Activated naive CD8-positive, alpha-beta T cell treated with anti-CD3 and anti-CD28 coated beads, Interleukin-2, amount 10 ng/mL, durations not matched to agents 7 days and 5 days (primary cell): ENCODE results near the gene ST8SIA5. TPM values are rescaled to one million over a fixed set of nuclear protein-coding genes. Genes with fewer than 3 reads are reported as not detected.
A peak's percentile ranks its signal among the peaks of the same experiment; 100 is the strongest.

Experiments used
- ATAC-seq: fragments of 150-1000 bp; cut with Tn5 transposase; one replicate; pipeline ENCODE4 v1.10.0; 2021; ENCODE audit warnings: low read depth, moderate library complexity
- POLR2A ChIA-PET: fragments of 350-600 bp; sonication (Branson Sonifier 250); formaldehyde crosslinking; loops from one replicate; lab custom pipeline; 2021; ENCODE audit warnings: antibody characterized with exemption; lab: Charles Lee
- DNase-seq: peaks from one replicate; pipeline ENCODE4 v3.0.0; 2021
- H3K27ac Mint-ChIP-seq: one replicate; pipeline ENCODE4 v1.8.0; 2022; ENCODE audit warnings: mild to moderate bottlenecking, mixed read lengths
- H3K27me3 Mint-ChIP-seq: one replicate; pipeline ENCODE4 v1.8.0; 2022; ENCODE audit warnings: mild to moderate bottlenecking, moderate library complexity, mixed read lengths
- H3K36me3 Mint-ChIP-seq: one replicate; pipeline ENCODE4 v1.8.0; 2021; ENCODE audit warnings: mild to moderate bottlenecking, mixed read lengths
- H3K4me1 Mint-ChIP-seq: one replicate; pipeline ENCODE4 v1.8.0; 2021; ENCODE audit warnings: mixed read lengths
- H3K4me3 Mint-ChIP-seq: one replicate; pipeline ENCODE4 v1.8.0; 2022; ENCODE audit warnings: mild to moderate bottlenecking, moderate library complexity, mixed read lengths
- H3K9me3 Mint-ChIP-seq: one replicate; pipeline ENCODE4 v1.8.0; 2021; ENCODE audit warnings: mixed read lengths
- total RNA-seq, 2 experiments: library from RNA; stranded (reverse); gene quantifications; one replicate each; pipeline ENCODE4 v1.2.3, GENCODE V29; 2021

ST8SIA5 gene
- total RNA-seq, 2 experiments from 2014 or later, result not detected

- no peaks in the 10 kb centered on the region for H3K9me3 Mint-ChIP-seq
- H3K4me3 Mint-ChIP-seq, result no peak overlapping the region
- H3K4me1 Mint-ChIP-seq, result peaks cover 6% of the 10 kb centered on the region
- no peaks in the 10 kb centered on the region for H3K36me3 Mint-ChIP-seq
- H3K27ac Mint-ChIP-seq, result no peak overlapping the region
- no peak for ATAC-seq
- no peak for DNase-seq
- H3K27me3 Mint-ChIP-seq, result peaks cover 16% of the 10 kb centered on the region
- POLR2A ChIA-PET, result no interaction called here
Observed at GRCh38 chr18:46668135-46668534, 88.7 kb downstream of the ST8SIA5 start.

GRCh38 chr18:46663539-46663938 lies 93.3 kb downstream of the ST8SIA5 start:
- ATAC-seq, result no peak
- H3K36me3 Mint-ChIP-seq, result no peaks in the 10 kb centered on the region
- H3K4me1 Mint-ChIP-seq, result no peaks in the 10 kb centered on the region
- no peaks in the 10 kb centered on the region for H3K9me3 Mint-ChIP-seq
- POLR2A ChIA-PET, result no interaction called here
- H3K27ac Mint-ChIP-seq, result no peak overlapping the region
- H3K4me3 Mint-ChIP-seq, result no peak overlapping the region
- no peak for DNase-seq
- H3K27me3 Mint-ChIP-seq, result peaks cover 18% of the 10 kb centered on the region

- Mint-ChIP-seq H3K27ac (no peak overlapping the region), H3K4me3 (no peak overlapping the region), H3K27me3 (peaks cover 16% of the 10 kb centered on the region), H3K9me3 (no peaks in the 10 kb centered on the region), H3K36me3 (no peaks in the 10 kb centered on the region), H3K4me1 (no peaks in the 10 kb centered on the region)
- ATAC-seq (no peak), DNase-seq (no peak)
- POLR2A ChIA-PET, result interaction anchor here (1.0 kb wide), 1 partner anchor 506 kb away, joined by 3 read pairs; no protein-coding TSS in a partner anchor
Observed at GRCh38 chr18:46660957-46661749, 95.7 kb downstream of the ST8SIA5 start.

- no peaks in the 10 kb centered on the region for H3K36me3 Mint-ChIP-seq
- no peak overlapping the region for H3K4me3 Mint-ChIP-seq
- no peaks in the 10 kb centered on the region for H3K9me3 Mint-ChIP-seq
- H3K27me3 Mint-ChIP-seq, result peaks cover 16% of the 10 kb centered on the region
- POLR2A ChIA-PET, result no interaction called here
- H3K4me1 Mint-ChIP-seq, result peaks cover 4% of the 10 kb centered on the region
- DNase-seq (no peak), ATAC-seq (no peak)
- no peak overlapping the region for H3K27ac Mint-ChIP-seq
Observed at GRCh38 chr18:46659484-46659883, 97.4 kb downstream of the ST8SIA5 start.

- no peaks in the 10 kb centered on the region for H3K9me3 Mint-ChIP-seq
- no peaks in the 10 kb centered on the region for H3K36me3 Mint-ChIP-seq
- peaks cover 8% of the 10 kb centered on the region for H3K27me3 Mint-ChIP-seq
- DNase-seq, result no peak
- POLR2A ChIA-PET, result interaction anchor here (0.7 to 1.6 kb wide), 3 partner anchors 260 to 502 kb away, joined by 3 to 9 read pairs (median 3); partner anchors contain the start of genes KATNAL2 and PIAS2
- no peak within 1 kb of the TSS for H3K4me3 Mint-ChIP-seq
- H3K27ac Mint-ChIP-seq, result peak within 1 kb of the TSS; percentile 24
- ATAC-seq, result no peak
- peaks cover 6% of the 10 kb centered on the region for H3K4me1 Mint-ChIP-seq
Observed at GRCh38 chr18:46657115-46657955, 99.5 kb downstream of the ST8SIA5 start, which contains the start of gene LOXHD1. Gene LOXHD1 (minus strand): TSS chr18:46657220. CDS start chr18:46657033, 187 bp downstream.

- POLR2A ChIA-PET, result interaction anchor here (1.3 kb wide), 1 partner anchor 501 kb away, joined by 3 read pairs; no protein-coding TSS in a partner anchor
- H3K27me3 Mint-ChIP-seq, result peaks cover under 1% of the 10 kb centered on the region
- H3K36me3 Mint-ChIP-seq, result no peaks in the 10 kb centered on the region
- peaks cover 6% of the 10 kb centered on the region for H3K4me1 Mint-ChIP-seq
- ATAC-seq, result no peak
- H3K4me3 Mint-ChIP-seq, result no peak overlapping the region
- no peak for DNase-seq
- H3K27ac Mint-ChIP-seq, result no peak overlapping the region
- no peaks in the 10 kb centered on the region for H3K9me3 Mint-ChIP-seq
Observed at GRCh38 chr18:46656326-46657114, 100.3 kb downstream of the ST8SIA5 start.

GRCh38 chr18:46652372-46652771 lies 104.5 kb downstream of the ST8SIA5 start:
- H3K36me3 Mint-ChIP-seq, result no peaks in the 10 kb centered on the region
- ATAC-seq (no peak), DNase-seq (no peak)
- H3K4me1 Mint-ChIP-seq, result peaks cover 6% of the 10 kb centered on the region
- no peak overlapping the region for H3K4me3 Mint-ChIP-seq
- POLR2A ChIA-PET, result no interaction called here
- H3K9me3 Mint-ChIP-seq, result no peaks in the 10 kb centered on the region
- H3K27ac Mint-ChIP-seq, result no peak overlapping the region
- peaks cover 7% of the 10 kb centered on the region for H3K27me3 Mint-ChIP-seq

GRCh38 chr18:46650681-46651080 lies 106.2 kb downstream of the ST8SIA5 start:
- Mint-ChIP-seq H3K27ac (no peak overlapping the region), H3K9me3 (no peaks in the 10 kb centered on the region), H3K4me3 (no peak overlapping the region), H3K36me3 (no peaks in the 10 kb centered on the region), H3K4me1 (peaks cover 6% of the 10 kb centered on the region), H3K27me3 (peaks cover 7% of the 10 kb centered on the region)
- POLR2A ChIA-PET, result no interaction called here
- ATAC-seq, result no peak
- no peak for DNase-seq

GRCh38 chr18:46649071-46649862 lies 107.6 kb downstream of the ST8SIA5 start:
- Mint-ChIP-seq H3K4me3 (no peak overlapping the region), H3K36me3 (no peaks in the 10 kb centered on the region), H3K4me1 (no peaks in the 10 kb centered on the region), H3K9me3 (no peaks in the 10 kb centered on the region), H3K27ac (no peak overlapping the region), H3K27me3 (peaks cover 15% of the 10 kb centered on the region)
- DNase-seq (no peak), ATAC-seq (no peak)
- POLR2A ChIA-PET, result no interaction called here

- Mint-ChIP-seq H3K4me1 (no peaks in the 10 kb centered on the region), H3K4me3 (no peak overlapping the region), H3K9me3 (no peaks in the 10 kb centered on the region), H3K27ac (no peak overlapping the region), H3K36me3 (no peaks in the 10 kb centered on the region), H3K27me3 (peaks cover 21% of the 10 kb centered on the region)
- POLR2A ChIA-PET, result no interaction called here
- no peak for DNase-seq
- ATAC-seq, result no peak
Observed at GRCh38 chr18:46646468-46646867, 110.4 kb downstream of the ST8SIA5 start.

GRCh38 chr18:46642561-46642960 lies 114.3 kb downstream of the ST8SIA5 start:
- Mint-ChIP-seq H3K4me3 (no peak overlapping the region), H3K27me3 (peaks cover 15% of the 10 kb centered on the region), H3K27ac (no peak overlapping the region), H3K4me1 (no peaks in the 10 kb centered on the region), H3K36me3 (no peaks in the 10 kb centered on the region), H3K9me3 (no peaks in the 10 kb centered on the region)
- ATAC-seq, result no peak
- POLR2A ChIA-PET, result no interaction called here
- DNase-seq, result no peak

- POLR2A ChIA-PET, result no interaction called here
Observed at GRCh38 chr18:46641917-46642316, 114.9 kb downstream of the ST8SIA5 start.

More at GRCh38 chr18:46641917-46642316, 114.9 kb downstream of the ST8SIA5 start:
- Mint-ChIP-seq H3K4me1 (no peaks in the 10 kb centered on the region), H3K9me3 (no peaks in the 10 kb centered on the region), H3K27me3 (peaks cover 15% of the 10 kb centered on the region), H3K36me3 (no peaks in the 10 kb centered on the region), H3K27ac (no peak overlapping the region), H3K4me3 (no peak overlapping the region)
- ATAC-seq, result no peak
- DNase-seq, result no peak
